ENCODE results near the gene TUBB4A. TPM values are rescaled to one million over a fixed set of nuclear protein-coding genes. Genes with fewer than 3 reads are reported as not detected.

TUBB4A gene
- total and polyA plus RNA-seq, 11 donors = 0.15 to 4.8 (median 1.6) TPM

DNA sequence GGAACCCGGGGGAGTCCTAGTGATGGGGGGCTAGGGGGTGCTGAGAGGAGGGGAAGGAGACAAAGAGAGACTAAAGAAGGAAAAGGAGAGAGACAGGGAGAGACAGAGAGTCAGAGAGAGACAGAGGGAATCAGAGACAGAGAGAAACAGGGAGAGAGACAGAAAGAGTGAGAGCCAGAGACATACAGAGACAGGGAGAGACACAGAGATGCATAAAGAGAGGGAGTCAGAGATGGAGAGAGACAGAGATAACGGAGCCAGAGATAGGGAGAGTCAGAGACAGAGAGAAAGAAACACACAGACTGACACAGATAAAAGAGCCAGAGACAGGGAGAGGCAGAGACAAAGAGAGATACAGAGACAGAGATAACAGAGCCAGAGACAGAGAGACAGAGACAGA is 27.2 kb upstream of the TUBB4A start:
- no peak overlapping the region for H3K27ac ChIP-seq
- no peaks in the 10 kb centered on the region for H3K36me3 ChIP-seq
- 45 to 55% (median 51%) methylated on average over 2 of the region's 2 CpGs for WGBS, 4 donors
- H3K4me1 ChIP-seq = peaks cover 0 to 46% (median 32%) of the 10 kb centered on the region in 12 donors
- TF ChIP-seq, protein P1, sequence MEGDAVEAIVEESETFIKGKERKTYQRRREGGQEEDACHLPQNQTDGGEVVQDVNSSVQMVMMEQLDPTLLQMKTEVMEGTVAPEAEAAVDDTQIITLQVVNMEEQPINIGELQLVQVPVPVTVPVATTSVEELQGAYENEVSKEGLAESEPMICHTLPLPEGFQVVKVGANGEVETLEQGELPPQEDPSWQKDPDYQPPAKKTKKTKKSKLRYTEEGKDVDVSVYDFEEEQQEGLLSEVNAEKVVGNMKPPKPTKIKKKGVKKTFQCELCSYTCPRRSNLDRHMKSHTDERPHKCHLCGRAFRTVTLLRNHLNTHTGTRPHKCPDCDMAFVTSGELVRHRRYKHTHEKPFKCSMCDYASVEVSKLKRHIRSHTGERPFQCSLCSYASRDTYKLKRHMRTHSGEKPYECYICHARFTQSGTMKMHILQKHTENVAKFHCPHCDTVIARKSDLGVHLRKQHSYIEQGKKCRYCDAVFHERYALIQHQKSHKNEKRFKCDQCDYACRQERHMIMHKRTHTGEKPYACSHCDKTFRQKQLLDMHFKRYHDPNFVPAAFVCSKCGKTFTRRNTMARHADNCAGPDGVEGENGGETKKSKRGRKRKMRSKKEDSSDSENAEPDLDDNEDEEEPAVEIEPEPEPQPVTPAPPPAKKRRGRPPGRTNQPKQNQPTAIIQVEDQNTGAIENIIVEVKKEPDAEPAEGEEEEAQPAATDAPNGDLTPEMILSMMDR (IDR thresholded peaks at IDR 0.05) = no peak
- TF ChIP-seq POLR2A (IDR thresholded peaks at IDR 0.05) = no peak
- H3K4me3 ChIP-seq = no peak overlapping the region
- H3K9me3 ChIP-seq = no peaks in the 10 kb centered on the region
- H3K27me3 ChIP-seq = peaks cover 4 to 24% (median 16%) of the 10 kb centered on the region in 9 donors
- no peak for ATAC-seq
- intact Hi-C loops (cut with DNase I) = loop anchor here in 2 of 10 donors (5.0 to 10.0 kb wide), 2 partner anchors 78 to 215 kb away; no protein-coding TSS in a partner anchor
- DNase-seq = no peak

DNA sequence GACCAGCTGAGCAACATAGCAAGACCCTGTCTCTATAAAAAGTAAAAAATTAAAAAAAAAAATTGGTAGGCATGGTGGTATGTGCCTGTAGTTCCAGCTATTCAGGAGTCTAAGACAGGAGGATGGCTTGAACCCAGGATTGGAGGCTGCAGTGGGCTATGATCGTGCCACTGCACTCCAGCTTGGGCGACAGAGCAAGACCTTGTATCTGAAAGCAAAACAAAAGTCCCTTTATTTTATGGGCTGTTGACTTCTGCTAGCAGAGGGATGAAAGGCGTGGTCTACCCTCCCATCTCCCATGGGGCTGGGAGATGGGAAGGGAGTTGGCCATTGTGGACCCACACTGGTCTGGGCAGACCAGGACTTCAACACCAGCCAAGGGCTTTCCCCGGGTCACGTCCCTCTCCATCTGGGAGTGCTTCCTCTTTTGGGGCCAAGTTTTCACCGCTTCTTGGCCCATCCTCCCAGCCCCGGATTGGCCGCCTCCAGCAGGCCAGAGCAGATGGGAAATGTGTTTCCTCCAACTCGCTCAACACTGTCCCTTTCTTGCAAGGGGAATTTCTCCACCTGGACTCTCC is 26.5 kb upstream of the TUBB4A start:
- no peak overlapping the region for H3K4me3 ChIP-seq
- no peaks in the 10 kb centered on the region for H3K36me3 ChIP-seq
- H3K4me1 ChIP-seq = peaks cover 0 to 46% (median 32%) of the 10 kb centered on the region in 12 donors
- H3K27me3 ChIP-seq = peaks cover 4 to 24% (median 16%) of the 10 kb centered on the region in 9 donors
- WGBS, 4 donors = 17 to 27% (median 23%) methylated on average over 9 of the region's 9 CpGs
- DNase-seq = peak; percentile 60 to 84 (median 74)
- TF ChIP-seq, protein P1 (IDR thresholded peaks at IDR 0.05) = no peak
- no peak for TF ChIP-seq POLR2A (IDR thresholded peaks at IDR 0.05)
- peak; percentile 55 to 79 (median 71) for ATAC-seq
- H3K27ac ChIP-seq = no peak overlapping the region
- no peaks in the 10 kb centered on the region for H3K9me3 ChIP-seq
- intact Hi-C loops (cut with DNase I) = loop anchor here in 2 of 10 donors (5.0 to 10.0 kb wide), 2 partner anchors 79 to 216 kb away; no protein-coding TSS in a partner anchor

DNA sequence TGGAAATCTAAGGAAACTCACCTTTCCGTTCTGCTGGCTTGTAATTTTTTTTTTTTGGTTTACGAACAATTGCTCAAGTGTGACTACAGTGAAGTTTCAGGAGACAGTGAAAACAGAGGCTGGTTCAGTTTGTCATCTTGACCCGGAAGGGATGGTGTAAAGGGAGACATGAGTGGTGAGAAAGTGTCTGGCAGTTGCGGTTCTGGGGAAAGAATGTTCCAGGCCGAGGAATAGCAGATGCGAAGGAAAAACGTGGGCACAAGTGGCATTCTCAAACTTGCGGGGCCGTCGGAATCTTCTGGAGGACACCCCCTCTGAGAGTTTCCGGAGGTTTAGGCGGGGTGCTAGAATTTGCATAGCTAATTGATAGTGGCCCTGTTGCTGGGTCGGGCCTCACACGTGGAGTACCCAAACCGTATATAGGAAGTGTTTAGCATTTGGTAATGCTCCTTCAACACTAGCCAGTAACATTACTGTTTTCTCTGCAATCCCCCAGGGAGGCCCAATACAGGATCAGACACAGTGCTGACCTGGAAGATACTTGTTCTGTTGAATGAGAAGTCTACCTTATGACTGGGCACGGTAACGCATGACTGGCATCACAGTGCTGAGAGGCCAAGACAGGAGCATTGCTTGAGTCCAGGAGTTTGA is 25.9 kb upstream of the TUBB4A start:
- no peak for DNase-seq

More for the DNA sequence above, 25.9 kb upstream of the TUBB4A start:
- TF ChIP-seq POLR2A (IDR thresholded peaks at IDR 0.05) = no peak
- TF ChIP-seq, protein P1 (IDR thresholded peaks at IDR 0.05) = no peak
- ATAC-seq = no peak
- 55 to 72% (median 68%) methylated on average over 17 of the region's 17 CpGs for WGBS, 4 donors
- H3K9me3 ChIP-seq = no peaks in the 10 kb centered on the region
- no peak overlapping the region for H3K4me3 ChIP-seq
- no peak overlapping the region for H3K27ac ChIP-seq
- H3K36me3 ChIP-seq = no peaks in the 10 kb centered on the region
- H3K4me1 ChIP-seq = peaks cover 0 to 46% (median 32%) of the 10 kb centered on the region in 12 donors
- H3K27me3 ChIP-seq = peaks cover 4 to 26% (median 16%) of the 10 kb centered on the region in 9 donors
- intact Hi-C loops (cut with DNase I) = loop anchor here in 2 of 10 donors (5.0 to 10.0 kb wide), 2 partner anchors 79 to 217 kb away; no protein-coding TSS in a partner anchor

All from heart left ventricle (tissue), 16 donors.